NCI-H748 (cell line): ENCODE measurements around the gene TUBA3C.
"Not testable (repeated sequence)": the region's sequence is repeated elsewhere in the genome, so short reads cannot be mapped to it uniquely, and the experiment has no call there.

ENCODE experiments used
- DNase-seq: peaks from one replicate; lab custom pipeline; 2025; ENCODE audit not compliant: unreplicated experiment; lab: John Stamatoyannopoulos, UW

TUBA3C gene

DNA sequence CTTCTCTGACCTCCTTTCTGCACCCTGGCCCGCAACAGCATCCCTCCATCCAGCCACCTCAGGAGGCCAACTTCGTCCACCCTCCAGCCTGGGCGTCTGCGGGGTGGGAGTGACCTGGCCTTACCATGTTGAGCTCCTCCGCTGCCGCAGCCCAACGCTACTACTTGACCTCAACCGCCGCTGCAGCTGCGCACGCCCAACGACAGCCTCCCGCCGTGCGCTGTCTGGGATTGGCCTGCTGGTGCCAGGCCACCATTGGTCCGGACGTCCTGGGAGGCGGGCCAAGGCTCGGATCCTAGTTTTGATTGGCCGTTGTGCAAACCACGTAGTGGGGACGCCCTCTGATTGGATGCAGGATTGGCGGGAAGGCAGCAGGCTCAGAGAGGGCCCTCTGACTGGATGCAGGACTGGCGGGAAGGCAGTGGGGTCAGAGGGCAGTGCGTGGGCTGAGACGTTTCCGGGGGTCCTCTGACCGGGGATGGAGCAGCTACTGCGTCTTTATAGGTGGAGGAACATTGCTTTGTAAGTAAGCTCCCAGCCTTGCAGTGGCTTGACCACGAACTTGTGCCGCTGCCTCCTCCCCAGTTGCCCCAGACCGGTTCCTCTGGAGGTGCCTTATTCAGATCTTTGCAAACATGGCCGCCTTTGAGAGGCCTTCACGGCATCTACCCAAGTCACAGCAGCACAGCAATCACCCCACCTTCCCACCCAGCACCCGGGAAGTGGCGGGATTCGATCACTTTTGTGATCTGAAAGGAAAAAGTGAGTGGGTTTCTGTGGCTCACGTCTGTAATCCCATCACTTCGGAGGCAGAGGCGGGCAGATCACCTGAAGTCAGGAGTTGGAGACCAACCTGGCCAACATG lies at the start of gene TUBA3C:
TUBA3C (minus strand) TSS at position 204 of the 865 bp plus-strand sequence; CDS start at position 127, 77 bp downstream.
- no peak for DNase-seq

DNA sequence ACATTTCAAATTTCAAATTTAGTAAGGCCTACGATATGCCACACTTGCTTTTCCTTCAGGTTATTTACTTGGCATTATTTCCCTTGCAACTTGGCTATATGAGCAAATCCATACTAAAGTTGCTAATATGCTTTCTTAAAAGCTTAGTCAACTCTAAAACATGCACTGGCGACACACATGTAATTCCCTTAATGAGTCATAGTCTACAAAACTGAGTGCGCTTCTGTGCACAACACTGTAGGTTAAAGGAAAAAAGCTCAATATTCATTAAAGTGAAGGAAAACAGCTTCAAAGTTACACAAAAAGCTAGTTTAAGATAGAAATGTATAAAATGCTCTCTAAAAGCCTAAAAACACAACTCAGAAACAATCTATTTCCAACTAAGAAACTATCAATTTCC lies 25.8 kb upstream of the TUBA3C start:
- DNase-seq: not testable (repeated sequence)

DNA sequence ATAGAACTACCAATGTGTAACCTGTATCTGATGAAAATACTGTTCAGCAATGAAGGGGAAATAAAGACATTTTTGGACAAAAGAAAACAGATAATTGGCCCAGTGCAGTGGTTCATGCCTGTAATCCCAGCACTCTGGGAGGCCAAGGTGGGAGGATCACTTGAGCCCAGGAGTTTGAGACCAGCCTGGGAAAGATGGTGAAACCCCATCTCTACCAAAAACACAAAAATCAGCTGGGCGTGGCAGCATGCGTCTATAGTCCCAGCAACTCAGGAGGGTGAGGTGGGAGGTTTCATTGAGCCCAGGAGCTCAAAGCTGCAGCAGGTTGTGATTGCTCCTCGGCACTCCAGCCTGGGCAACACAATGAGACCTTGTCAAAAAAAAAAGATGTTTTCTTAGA lies 11.0 kb upstream of the TUBA3C start:
- not testable (repeated sequence) for DNase-seq

DNA sequence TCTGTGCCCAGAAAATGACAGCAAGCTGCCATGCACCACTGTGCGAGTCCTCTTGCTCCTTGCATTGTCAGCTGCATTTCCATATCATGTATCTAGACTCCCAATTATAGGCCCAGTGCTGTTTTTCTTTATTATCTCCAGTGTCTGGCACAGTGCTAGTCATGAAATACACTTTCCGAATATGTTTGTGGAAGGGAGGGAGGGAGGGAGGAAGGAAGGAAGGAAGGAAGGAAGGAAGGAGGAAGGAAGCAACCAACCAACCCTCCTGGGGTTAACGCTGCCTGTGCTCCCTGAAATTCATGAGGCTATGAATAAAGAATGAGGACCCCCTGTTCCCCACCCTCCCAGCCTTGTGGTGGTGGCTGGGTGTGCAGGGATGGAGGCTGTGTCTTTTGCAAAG lies 8.3 kb upstream of the TUBA3C start:
- DNase-seq: not testable (repeated sequence)

DNA sequence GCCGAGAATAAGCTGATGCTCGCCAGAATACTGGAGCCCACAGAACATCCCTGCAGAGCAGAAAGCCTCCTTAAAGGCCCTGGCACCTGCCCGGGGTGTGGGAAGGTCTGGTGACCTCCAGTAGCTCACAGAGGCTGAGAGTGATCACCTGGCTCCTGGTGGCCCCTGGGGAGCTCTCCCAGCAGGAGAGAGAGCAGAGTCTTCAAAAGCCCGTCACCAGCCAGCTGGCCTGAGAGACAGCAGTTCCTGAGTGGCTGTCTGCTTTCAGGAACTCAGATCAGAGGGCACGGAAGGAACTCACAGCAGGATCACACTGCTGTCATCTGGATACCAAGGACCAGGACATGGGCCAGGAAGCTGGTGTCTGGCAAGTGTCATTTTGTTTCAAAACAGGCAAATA lies 7.7 kb upstream of the TUBA3C start:
- not testable (repeated sequence) for DNase-seq

DNA sequence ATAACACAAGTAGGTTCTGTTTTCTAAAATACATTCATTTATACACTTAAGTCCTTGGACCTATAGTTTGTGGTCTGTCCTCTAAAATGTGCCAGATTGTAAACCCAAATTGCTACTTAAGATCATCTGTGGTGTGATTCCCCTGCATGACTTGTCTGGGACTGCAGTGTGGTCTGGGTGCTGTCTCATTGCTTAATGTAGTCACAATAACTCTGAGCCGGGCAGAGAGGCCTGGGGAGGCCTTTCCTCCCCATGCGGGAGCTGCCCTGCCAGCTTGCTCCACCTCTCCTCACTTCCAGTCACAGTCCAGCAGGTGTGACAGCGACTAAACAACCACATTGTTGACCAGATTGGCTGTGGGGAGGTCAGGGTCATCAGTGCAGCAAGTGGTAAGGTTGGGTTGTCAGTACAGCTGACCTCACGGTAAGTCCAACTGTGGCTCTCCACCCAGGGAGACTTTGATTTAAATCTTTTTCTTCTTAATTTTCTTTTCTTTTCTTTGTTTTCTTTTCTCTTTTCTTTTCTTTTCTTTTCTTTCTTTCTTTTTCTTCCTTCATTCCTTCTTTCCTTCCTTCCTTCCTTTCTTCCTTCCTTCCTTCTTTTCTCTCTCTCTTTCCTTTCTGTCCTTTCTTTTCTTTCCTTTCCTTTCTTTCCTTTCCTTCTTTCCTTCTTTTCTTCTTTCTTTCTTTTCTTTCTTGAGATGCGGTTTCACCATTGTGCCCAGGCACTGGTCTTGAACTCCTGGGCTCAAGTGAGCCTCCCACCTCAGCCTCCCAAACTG lies 4.4 kb upstream of the TUBA3C start:
- no peak for DNase-seq

DNA sequence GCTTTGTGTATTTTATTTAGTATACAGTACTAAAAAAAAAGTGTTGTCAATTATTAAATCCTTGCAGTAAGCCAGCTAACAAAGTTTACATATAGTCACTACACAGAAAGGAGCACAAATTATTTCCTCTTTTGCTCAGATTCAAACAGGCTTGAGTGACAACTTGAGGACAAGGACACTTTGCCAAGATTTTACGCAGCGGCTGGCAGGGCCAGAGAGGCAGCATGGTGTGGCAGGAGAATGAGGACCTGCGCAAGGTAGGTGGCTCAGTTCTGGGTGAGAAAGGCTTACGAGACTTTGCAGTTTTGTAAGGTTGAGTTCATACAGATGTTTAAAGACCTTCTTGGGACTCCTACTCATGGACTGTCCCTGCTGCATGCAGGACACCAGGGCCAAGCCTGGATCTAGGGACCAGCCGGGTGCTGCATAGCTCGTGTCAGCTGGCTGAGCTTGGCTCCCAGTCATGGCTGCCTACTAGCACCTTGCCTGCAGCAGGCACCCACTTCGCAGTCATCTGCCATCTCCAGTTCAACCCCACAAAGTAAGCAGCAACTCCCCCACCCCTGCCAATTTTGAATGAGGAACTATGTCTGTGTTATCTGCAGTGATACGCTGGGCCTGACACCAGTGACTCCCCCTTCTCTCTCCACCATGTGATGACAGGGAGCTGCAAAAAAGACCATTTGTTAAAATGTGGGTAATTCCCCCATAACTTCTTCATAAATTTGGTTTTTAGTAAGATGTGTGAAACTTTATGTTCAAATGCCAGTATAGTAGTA lies 3.7 kb upstream of the TUBA3C start:
- no peak for DNase-seq

DNA sequence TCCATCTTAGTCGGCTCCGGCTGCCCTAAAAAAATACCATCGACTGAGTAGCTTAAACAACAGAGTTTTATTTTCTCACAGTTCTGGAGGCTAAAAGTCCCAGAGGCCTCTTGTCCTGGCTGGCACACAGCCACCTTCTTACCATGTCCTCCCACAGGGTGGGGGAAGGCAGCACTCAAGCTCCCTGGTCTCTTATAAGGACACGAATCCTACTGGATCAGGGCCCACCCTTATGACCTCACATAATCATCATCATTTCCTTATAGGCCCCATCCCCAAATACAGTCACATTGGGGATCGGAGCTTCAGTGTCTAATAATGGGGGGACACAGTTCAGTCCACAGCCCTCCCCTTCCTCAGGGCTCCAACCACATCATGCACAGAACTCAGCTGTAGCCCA lies 2.6 kb upstream of the TUBA3C start:
- DNase-seq: no peak

DNA sequence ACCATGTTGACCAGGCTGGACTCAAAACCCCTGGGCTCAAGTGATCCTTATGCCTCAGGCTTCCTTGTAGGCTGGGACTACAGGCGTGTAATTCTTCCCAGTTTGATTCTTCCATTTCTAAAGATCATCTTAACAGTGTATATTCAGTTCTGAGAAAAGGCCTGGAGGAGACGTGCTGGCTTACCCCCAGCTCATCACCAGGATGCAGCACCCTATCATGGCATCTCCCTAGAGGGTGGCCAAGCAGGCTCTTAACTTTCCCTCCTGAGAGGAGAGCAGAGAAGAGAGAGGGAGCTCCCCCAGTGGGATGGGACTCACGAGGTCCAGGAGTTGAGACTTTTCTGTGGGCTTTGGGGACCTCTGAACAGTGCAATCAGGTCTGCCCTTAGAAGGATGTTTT lies 2.1 kb upstream of the TUBA3C start:
- no peak for DNase-seq

DNA sequence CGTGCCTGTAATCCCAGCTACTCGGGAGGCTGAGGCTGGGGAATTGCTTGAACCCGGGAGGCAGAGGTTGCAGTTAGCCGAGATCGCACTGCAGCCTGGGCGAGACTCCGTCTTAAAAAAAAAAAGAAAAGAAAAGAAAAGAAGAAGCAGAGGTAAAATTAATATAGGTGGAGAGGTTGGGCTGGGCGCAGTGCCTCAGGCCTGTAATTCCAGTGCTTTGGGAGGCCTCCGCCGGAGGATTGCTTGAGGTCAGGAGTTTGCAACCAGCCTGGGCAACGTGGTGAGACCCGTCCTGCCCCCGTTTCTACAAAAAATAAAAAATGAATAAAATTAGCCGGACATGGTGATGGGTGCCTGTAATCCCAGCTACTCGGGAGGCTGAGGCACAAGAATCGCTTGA lies 912 bp upstream of the TUBA3C start:
- no peak for DNase-seq

DNA sequence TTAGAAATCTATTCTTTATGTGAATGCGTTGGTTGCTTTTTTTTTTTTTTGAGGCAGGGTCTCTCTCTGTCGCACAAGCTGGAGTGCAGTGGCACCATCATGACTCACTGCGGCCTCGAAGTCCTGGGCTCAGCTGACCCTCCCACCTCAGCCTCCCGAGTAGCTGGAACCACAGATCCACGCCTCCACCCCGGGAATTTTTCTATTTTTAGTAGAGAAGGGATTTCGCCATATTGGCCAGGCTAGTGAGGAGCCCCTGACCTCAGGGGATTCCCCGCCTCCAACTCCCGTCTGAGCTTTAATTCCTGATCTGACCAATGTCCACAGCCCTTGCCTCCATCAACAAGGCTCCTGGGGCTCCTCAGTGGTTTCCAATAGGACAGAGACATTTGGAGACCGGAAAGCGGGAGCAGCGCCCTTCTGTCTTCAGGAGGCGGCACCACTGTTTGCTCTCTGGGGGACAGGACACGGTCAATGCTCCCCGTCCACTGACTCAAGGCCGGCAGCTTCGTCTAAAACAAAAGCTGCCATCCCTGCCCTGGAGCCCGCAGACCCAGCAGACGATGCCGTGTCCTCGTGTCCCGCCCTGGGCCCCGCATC lies 503 bp downstream of the TUBA3C start:
- no peak for DNase-seq

DNA sequence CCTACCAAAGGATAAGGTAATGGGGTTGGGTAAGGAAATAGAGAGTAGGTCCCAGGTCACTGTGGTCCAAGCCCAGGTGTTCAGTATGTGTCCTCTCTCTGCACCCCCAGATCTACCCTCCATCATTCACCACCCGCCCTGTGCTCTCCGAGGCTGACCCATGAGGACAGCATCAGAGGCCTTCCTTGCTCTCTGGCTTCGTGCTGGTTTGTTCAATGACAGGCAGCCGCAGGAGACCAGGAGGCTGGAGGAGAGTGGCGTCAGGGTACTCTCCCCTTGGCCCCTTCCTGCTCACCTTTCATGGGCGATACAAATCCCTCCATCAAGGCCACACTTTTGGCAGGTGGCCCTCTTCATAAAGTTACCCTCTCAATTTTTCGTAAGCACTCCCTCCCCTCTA lies 1.7 kb downstream of the TUBA3C start:
- DNase-seq: no peak

DNA sequence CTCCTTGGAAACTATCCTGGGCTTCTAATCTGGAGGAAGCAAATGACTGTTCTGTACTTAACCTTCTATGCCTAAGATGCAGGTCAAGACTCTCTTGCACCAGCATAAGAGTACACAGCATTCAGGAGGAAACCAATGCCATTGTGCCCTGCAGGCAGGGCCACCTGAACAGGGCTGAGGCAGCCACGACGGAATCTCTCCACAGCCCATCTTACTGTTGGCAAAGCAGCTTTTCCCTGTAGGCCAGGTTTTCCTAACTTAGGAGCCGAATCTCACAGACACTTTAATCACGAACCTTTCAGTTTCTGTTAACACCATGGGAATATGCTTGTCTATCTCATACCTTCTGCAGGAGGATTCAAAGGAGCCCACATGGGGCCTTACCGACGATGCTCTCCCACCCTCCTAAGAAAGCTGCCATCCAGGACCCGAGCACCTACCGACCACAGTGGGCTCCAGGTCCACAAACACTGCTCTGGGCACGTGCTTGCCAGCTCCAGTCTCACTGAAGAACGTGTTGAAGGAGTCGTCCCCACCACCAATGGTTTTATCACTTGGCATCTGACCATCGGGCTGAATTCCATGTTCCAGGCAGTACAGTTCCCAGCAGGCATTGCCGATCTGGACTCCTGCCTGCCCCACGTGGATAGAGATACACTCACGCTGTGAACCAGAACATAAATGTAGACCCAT lies 2.6 kb downstream of the TUBA3C start:
- no peak for DNase-seq

DNA sequence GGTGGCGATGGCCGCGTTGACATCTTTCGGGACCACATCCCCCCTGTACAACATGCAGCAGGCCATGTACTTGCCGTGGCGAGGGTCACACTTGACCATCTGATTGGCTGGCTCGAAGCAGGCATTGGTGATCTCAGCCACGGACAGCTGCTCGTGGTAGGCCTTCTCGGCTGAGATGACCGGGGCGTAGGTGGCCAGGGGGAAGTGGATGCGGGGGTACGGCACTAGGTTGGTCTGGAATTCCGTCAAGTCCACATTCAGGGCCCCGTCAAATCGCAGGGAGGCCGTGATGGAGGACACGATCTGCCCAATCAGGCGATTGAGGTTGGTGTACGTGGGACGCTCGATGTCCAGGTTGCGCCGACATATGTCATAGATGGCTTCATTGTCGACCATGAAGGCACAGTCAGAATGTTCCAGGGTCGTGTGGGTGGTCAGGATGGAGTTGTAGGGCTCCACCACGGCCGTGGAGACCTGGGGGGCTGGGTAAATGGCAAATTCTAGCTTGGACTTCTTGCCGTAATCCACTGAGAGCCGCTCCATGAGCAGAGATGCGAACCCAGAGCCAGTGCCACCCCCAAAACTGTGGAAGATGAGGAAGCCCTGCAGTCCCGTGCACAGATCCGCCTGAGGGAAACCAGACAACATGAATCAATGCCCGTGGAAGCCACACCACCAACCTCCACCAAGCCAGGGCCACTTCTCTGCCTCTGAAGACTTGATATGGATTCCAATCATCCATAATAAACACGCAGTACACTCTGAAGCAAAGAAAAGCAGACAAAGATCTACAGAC lies 4.4 kb downstream of the TUBA3C start:
- DNase-seq: not testable (repeated sequence)

DNA sequence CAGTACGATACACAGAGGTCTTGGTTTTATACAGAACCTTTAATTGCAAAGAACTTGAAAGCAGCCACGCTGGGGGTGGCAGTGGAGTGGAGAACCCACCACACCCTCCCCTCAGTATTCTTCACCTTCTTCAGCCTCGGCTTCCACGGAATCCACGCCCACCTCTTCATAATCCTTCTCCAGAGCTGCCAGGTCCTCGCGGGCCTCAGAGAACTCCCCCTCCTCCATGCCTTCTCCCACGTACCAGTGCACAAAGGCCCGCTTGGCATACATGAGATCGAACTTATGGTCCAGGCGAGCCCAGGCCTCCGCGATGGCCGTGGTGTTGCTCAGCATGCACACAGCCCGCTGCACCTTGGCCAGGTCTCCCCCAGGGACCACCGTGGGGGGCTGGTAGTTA lies 7.9 kb downstream of the TUBA3C start:
- no peak for DNase-seq

DNA sequence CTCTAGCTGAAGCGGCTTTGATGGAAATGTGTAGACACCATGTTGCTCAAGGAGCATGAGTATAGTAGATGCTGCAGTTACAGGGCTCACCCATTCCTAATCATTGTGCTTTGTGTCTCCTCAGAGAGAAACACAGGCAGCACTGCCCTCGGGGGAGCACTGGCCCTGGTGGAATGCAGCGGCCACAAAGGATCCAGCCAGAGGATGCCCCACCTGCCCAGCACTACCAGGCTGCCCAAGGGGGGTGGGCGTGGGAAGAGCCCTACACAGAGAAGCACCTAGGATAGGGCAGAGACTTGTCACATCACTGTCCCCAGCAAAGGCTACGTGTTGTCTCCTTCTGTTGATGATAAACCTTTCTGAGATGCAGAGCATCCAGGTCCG lies 9.0 kb downstream of the TUBA3C start:
- no peak for DNase-seq

DNA sequence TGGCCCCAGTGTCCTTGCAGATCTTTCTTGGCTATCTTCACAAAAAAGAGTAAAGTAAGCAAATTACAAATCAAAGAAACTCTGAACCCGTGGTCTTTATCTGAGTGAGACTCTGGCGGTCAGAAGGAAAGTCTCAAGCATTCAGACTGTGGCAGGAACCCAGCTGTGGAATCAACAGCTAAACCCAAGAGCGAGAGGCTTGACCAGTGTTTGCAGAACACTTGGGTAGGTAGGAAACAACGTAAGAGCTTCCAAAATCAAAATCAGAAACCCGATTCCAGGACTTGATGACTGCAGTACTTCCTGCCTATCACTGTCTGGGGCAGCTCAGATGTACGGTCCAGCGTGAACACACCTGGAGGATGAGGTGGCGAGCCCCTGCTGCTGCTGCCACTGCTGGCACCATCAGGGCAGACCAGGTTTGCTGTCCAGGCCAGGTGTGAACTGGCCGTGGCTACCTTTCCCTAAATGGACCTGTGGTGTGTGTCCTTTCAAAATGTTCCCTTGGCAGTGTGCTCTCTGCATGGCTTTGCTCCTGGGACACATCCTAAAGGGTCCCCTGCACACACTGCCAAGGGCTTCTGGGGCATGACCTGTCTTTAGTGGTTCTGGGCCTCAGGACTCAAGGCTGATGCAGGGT lies 9.5 kb downstream of the TUBA3C start:
- no peak for DNase-seq

DNA sequence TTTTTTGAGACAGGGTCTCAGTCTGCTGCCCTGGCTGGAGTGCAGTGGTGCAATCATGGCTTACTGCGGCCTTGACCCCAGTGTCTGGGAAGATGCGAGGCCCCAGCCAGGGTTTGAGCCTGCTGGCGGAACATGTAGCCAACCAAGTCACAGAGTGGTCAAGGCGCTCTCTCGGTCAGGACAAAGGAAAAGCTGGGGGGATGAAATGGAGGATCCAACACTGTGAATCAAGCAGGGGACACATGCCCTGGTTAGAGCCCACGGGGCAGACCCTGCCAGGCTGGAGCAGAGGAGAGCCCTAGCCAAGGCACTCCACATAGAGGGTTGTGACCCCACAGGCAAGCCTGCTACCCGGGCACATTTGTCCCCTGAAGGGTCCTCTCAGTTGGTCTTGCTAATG lies 10.1 kb downstream of the TUBA3C start:
- DNase-seq: no peak

DNA sequence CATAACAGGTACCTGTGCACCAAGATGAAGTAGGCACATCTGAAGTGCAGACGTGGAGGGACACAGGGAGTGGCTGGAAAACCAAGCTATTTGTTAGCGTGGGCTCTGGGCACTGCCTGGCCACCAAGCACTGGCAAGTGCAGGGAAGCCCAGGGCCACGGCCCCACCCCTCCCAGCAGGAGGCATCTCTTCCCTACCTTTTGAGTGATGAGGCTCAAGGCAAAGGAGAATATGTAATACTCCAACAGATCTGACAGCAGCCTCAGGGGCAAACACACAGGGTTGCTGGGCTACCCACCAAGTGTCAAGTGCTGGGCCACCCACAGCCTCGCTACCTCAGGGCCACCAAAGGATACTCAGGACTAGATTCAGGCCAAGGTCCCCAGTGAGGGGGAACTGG lies 11.6 kb downstream of the TUBA3C start:
- no peak for DNase-seq
